ENCODE results near the gene RAB3C. TPM values are rescaled to one million over a fixed set of nuclear protein-coding genes. Genes with fewer than 3 reads are reported as not detected.

Gene RAB3C
- total and polyA plus RNA-seq, 4 experiments from 2014 or later, result not detected

DNA sequence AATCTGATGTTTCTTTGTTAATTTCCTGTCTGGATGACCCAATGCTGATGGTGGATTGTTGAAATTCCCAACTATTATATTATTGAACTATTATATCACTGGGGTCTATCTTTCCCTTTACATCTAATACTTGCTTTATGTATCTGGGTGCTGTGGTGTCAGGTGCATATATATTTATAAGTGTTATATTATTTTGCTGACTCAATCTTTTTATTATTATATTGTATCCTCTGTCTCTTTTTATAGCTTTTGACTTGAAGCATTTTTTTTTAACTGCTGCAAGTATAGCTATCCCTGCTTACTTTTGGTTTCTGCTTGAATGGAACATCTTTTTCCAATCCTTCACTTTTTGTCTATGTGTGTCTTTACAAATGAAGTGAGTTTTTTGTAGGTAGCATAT is 255.9 kb downstream of the RAB3C start:
- peaks cover 4% of the 10 kb centered on the region for H3K27me3 ChIP-seq (ENCODE audit: insufficient read depth, low read length)
- CTCF ChIA-PET (ENCODE audit: partially characterized antibody), result no interaction called here
- no peak overlapping the region for H3K27ac ChIP-seq (ENCODE audit: low read depth, low read length)
- POLR2A ChIA-PET (ENCODE audit: partially characterized antibody), result no interaction called here
- Mint-ChIP-seq H3K36me3 (peaks cover 0 to 1% of the 10 kb centered on the region in 2 donors), H3K4me3 (no peak overlapping the region), H3K27ac (no peak overlapping the region), H3K9me3 (peaks cover 0 to 23% (median 20%) of the 10 kb centered on the region in 8 donors), H3K4me1 (no peaks in the 10 kb centered on the region), H3K27me3 (peaks cover 2 to 3% of the 10 kb centered on the region in 2 donors)
- H3K36me3 ChIP-seq (ENCODE audit: insufficient read depth, low read length), result no peaks in the 10 kb centered on the region
- H3K9me3 ChIP-seq (ENCODE audit: control insufficient read depth in 1 of 2, low read length in 2 of 2), result no peaks in the 10 kb centered on the region
- no peaks in the 10 kb centered on the region for H3K4me1 ChIP-seq (ENCODE audit: insufficient read depth, low read length)
- no peak for DNase-seq
- intact Hi-C loops (cut with micrococcal nuclease), result no loop called here
- no peak overlapping the region for H3K4me3 ChIP-seq (ENCODE audit: low read length in 2 of 2)

DNA sequence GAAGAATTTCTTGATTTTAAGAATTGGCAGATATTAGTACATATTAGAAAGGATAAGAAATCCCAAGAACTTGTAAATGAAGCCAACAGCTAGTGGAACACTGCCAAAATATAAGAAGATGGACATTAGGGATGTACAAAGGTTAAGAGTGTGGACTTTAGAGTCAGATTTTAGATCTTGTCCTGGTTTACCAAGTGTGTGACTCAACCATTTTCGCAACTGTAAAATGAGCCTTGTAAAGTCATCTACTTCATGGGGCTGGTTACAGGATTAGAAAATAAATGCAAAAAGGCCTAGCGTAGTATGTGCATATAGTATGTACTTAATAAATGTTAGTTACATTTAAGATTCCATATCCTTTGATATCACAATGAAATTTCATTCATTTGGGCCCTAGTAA is 260.0 kb downstream of the RAB3C start:
- peaks cover 0 to 23% (median 20%) of the 10 kb centered on the region in 8 donors for H3K9me3 Mint-ChIP-seq
- intact Hi-C loops (cut with micrococcal nuclease), result no loop called here
- H3K27ac Mint-ChIP-seq, result no peak overlapping the region
- no peak overlapping the region for H3K4me3 Mint-ChIP-seq
- no peaks in the 10 kb centered on the region for H3K9me3 ChIP-seq (ENCODE audit: control insufficient read depth in 1 of 2, low read length in 2 of 2)
- POLR2A ChIA-PET (ENCODE audit: partially characterized antibody), result no interaction called here
- DNase-seq, result no peak
- no peaks in the 10 kb centered on the region for H3K27me3 ChIP-seq (ENCODE audit: insufficient read depth, low read length)
- CTCF ChIA-PET (ENCODE audit: partially characterized antibody), result no interaction called here
- no peaks in the 10 kb centered on the region for H3K4me1 ChIP-seq (ENCODE audit: insufficient read depth, low read length)
- peaks cover 0 to 1% of the 10 kb centered on the region in 2 donors for H3K36me3 Mint-ChIP-seq
- no peaks in the 10 kb centered on the region for H3K36me3 ChIP-seq (ENCODE audit: insufficient read depth, low read length)
- H3K27ac ChIP-seq (ENCODE audit: low read depth, low read length), result no peak overlapping the region
- H3K4me3 ChIP-seq (ENCODE audit: low read length in 2 of 2), result no peak overlapping the region
- H3K27me3 Mint-ChIP-seq, result peaks cover 2 to 3% of the 10 kb centered on the region in 2 donors
- H3K4me1 Mint-ChIP-seq, result no peaks in the 10 kb centered on the region

DNA sequence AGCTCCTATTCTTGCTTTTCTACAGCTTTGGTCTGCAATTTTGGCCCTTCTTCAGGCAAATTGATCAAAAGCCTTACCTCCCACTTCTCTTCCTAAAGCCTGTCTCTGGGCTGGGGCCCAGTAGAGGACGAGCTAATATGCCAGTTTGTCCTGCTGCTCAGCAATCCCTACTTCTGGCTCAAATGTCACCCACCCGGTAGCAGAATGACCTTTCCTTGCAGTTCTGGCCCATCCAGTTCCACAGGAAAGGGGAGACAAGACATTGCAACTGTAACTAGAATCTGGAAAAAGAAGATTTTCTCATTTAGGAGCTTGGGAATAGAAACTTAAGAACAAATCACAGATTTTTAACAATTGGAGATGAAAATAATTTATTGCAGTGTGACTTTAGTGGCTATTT is 261.5 kb downstream of the RAB3C start:
- H3K9me3 Mint-ChIP-seq, result peaks cover 0 to 22% (median 15%) of the 10 kb centered on the region in 8 donors
- intact Hi-C loops (cut with micrococcal nuclease), result no loop called here
- peaks cover 0 to 1% of the 10 kb centered on the region in 2 donors for H3K36me3 Mint-ChIP-seq
- H3K4me1 Mint-ChIP-seq, result no peaks in the 10 kb centered on the region
- H3K9me3 ChIP-seq (ENCODE audit: control insufficient read depth in 1 of 2, low read length in 2 of 2), result no peaks in the 10 kb centered on the region
- H3K4me3 Mint-ChIP-seq, result no peak overlapping the region
- ChIA-PET CTCF (ENCODE audit: partially characterized antibody) (interaction anchor here (1.1 kb wide), 1 partner anchor 10 kb away, joined by 3 read pairs; no protein-coding TSS in a partner anchor), POLR2A (ENCODE audit: partially characterized antibody) (no interaction called here)
- no peaks in the 10 kb centered on the region for H3K36me3 ChIP-seq (ENCODE audit: insufficient read depth, low read length)
- H3K27ac ChIP-seq (ENCODE audit: low read depth, low read length), result no peak overlapping the region
- H3K27ac Mint-ChIP-seq, result no peak overlapping the region
- peaks cover 3 to 4% of the 10 kb centered on the region in 2 donors for H3K27me3 Mint-ChIP-seq
- H3K27me3 ChIP-seq (ENCODE audit: insufficient read depth, low read length), result no peaks in the 10 kb centered on the region
- no peaks in the 10 kb centered on the region for H3K4me1 ChIP-seq (ENCODE audit: insufficient read depth, low read length)
- DNase-seq, result no peak
- H3K4me3 ChIP-seq (ENCODE audit: low read length in 2 of 2), result no peak overlapping the region

DNA sequence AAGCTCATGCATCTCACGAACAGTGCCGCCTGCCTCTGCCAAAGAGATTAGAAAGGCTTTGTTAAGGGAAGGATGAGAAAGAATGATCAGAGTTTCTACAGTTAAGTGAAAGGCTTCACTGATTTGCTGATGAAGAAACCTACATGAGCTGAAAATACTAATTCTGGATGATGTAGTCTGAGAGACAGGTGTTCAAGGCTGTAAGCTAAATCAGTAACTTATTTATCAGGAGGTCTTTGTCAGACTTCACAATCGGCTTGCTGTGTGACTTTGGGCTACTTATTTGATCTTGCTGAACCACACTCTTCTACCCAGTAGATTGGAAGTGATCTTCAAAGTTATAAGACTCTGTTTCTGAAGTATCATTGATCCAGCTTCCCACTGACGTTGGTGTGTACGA is 264.2 kb downstream of the RAB3C start:
- intact Hi-C loops (cut with micrococcal nuclease), result no loop called here
- Histone ChIP-seq H3K9me3 (ENCODE audit: control insufficient read depth in 1 of 2, low read length in 2 of 2) (no peaks in the 10 kb centered on the region), H3K36me3 (ENCODE audit: insufficient read depth, low read length) (no peaks in the 10 kb centered on the region), H3K4me3 (ENCODE audit: low read length in 2 of 2) (no peak overlapping the region), H3K27ac (ENCODE audit: low read depth, low read length) (no peak overlapping the region), H3K27me3 (ENCODE audit: insufficient read depth, low read length) (no peaks in the 10 kb centered on the region), H3K4me1 (ENCODE audit: insufficient read depth, low read length) (no peaks in the 10 kb centered on the region)
- ChIA-PET POLR2A (ENCODE audit: partially characterized antibody) (interaction anchor here (0.6 kb wide), 1 partner anchor 23 kb away, joined by 4 read pairs; no protein-coding TSS in a partner anchor), CTCF (ENCODE audit: partially characterized antibody) (no interaction called here)
- H3K36me3 Mint-ChIP-seq, result no peaks in the 10 kb centered on the region
- no peaks in the 10 kb centered on the region for H3K4me1 Mint-ChIP-seq
- peaks cover 9 to 11% of the 10 kb centered on the region in 2 donors for H3K27me3 Mint-ChIP-seq
- no peak overlapping the region for H3K4me3 Mint-ChIP-seq
- peaks cover 0 to 1% (median 0%) of the 10 kb centered on the region in 8 donors for H3K9me3 Mint-ChIP-seq
- H3K27ac Mint-ChIP-seq, result no peak overlapping the region
- DNase-seq, result no peak

DNA sequence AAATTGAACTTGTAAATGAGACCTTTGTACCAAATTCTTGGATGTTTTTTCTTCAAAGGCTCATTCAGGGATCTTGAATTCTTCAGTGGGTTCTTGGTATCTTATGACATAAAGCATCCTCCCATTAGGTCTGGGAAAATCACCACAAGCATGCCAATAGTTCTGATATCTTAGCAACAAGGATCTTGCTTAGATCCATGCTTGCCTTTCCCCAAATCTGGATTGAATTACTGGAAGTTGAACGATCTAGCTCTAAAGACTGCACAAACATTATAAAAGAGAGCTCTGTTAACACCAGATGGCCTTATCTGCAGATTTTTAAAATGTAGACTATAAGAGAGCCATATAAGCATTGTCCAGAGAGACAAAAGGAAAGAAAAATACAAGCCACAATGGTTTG is 266.3 kb downstream of the RAB3C start:
- H3K27ac Mint-ChIP-seq, result no peak overlapping the region
- Histone ChIP-seq H3K4me3 (ENCODE audit: low read length in 2 of 2) (no peak overlapping the region), H3K9me3 (ENCODE audit: control insufficient read depth in 1 of 2, low read length in 2 of 2) (no peaks in the 10 kb centered on the region), H3K36me3 (ENCODE audit: insufficient read depth, low read length) (no peaks in the 10 kb centered on the region), H3K4me1 (ENCODE audit: insufficient read depth, low read length) (no peaks in the 10 kb centered on the region), H3K27me3 (ENCODE audit: insufficient read depth, low read length) (no peaks in the 10 kb centered on the region), H3K27ac (ENCODE audit: low read depth, low read length) (no peak overlapping the region)
- DNase-seq, result no peak
- intact Hi-C loops (cut with micrococcal nuclease), result no loop called here
- POLR2A ChIA-PET (ENCODE audit: partially characterized antibody), result no interaction called here
- peaks cover 9 to 11% of the 10 kb centered on the region in 2 donors for H3K27me3 Mint-ChIP-seq
- no peaks in the 10 kb centered on the region for H3K4me1 Mint-ChIP-seq
- no peaks in the 10 kb centered on the region for H3K36me3 Mint-ChIP-seq
- no peaks in the 10 kb centered on the region for H3K9me3 Mint-ChIP-seq
- H3K4me3 Mint-ChIP-seq, result no peak overlapping the region
- CTCF ChIA-PET (ENCODE audit: partially characterized antibody), result interaction anchor here (0.8 to 1.8 kb wide), 6 partner anchors 14 to 1551 kb away, joined by 4 to 9 read pairs (median 4); no protein-coding TSS in a partner anchor

DNA sequence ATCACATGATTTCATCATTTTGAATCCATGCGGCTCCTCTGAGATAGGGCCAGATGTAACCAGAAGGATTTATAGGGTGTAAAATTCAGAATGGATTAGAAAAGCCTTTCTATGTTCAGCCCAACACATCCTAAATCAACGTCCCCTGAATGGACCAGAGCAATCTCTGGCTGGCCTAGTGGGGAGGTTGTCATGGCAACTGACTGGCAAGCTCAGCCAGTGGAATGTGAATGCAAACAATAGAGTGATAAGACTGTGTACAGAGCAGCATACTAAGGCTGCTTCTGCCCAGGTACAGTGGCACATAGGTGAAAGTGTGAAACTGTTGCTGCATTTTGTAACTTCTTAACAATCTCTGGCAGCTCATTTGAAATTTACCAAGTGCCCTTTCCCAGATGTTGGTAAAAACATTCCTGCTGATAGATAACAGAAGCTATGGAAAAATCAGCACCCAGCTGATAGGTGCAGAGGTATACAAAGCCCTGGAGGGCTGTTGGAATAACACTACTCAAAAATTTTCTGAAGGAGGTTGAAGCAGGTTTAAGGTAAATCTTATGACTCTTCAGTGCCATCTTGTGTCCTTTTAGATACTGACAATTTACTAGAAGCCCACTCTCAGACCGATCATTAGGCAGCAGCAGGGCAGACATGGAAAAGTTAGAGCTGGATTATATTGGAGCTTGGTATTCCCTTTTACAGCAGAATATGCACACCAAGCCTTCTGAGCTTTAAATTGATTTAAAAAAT is 267.2 kb downstream of the RAB3C start:
- intact Hi-C loops (cut with micrococcal nuclease), result no loop called here
- Mint-ChIP-seq H3K9me3 (no peaks in the 10 kb centered on the region), H3K4me1 (no peaks in the 10 kb centered on the region), H3K27me3 (peaks cover 9 to 11% of the 10 kb centered on the region in 2 donors), H3K27ac (no peak overlapping the region), H3K36me3 (no peaks in the 10 kb centered on the region), H3K4me3 (no peak overlapping the region)
- no peaks in the 10 kb centered on the region for H3K4me1 ChIP-seq (ENCODE audit: insufficient read depth, low read length)
- no peaks in the 10 kb centered on the region for H3K9me3 ChIP-seq (ENCODE audit: control insufficient read depth in 1 of 2, low read length in 2 of 2)
- no peaks in the 10 kb centered on the region for H3K36me3 ChIP-seq (ENCODE audit: insufficient read depth, low read length)
- CTCF ChIA-PET (ENCODE audit: partially characterized antibody), result interaction anchor here (0.8 to 1.8 kb wide), 8 partner anchors 9 to 1552 kb away, joined by 3 to 9 read pairs (median 4); no protein-coding TSS in a partner anchor
- POLR2A ChIA-PET (ENCODE audit: partially characterized antibody), result no interaction called here
- no peak overlapping the region for H3K4me3 ChIP-seq (ENCODE audit: low read length in 2 of 2)
- H3K27ac ChIP-seq (ENCODE audit: low read depth, low read length), result no peak overlapping the region
- H3K27me3 ChIP-seq (ENCODE audit: insufficient read depth, low read length), result no peaks in the 10 kb centered on the region
- peak in 3 of 5 donors; percentile 3 to 7 (median 5) for DNase-seq

DNA sequence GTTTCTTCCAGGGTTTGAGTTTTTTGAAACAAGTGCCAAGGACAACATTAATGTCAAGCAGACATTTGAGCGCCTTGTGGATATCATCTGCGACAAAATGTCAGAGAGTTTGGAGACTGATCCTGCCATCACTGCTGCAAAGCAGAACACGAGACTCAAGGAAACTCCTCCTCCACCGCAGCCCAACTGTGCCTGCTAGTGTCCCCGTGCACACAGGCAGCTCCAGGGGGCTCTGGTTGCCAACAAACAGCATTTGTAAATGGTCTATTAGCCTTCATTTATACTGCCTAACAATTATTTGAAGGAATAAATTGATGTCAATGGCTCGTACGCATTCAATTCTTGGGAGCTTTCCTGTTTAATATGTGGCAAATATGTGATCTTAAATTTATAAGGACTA is 268.3 kb downstream of the RAB3C start:
- Histone ChIP-seq H3K27me3 (ENCODE audit: insufficient read depth, low read length) (no peaks in the 10 kb centered on the region), H3K4me1 (ENCODE audit: insufficient read depth, low read length) (no peaks in the 10 kb centered on the region), H3K4me3 (ENCODE audit: low read length in 2 of 2) (no peak overlapping the region), H3K9me3 (ENCODE audit: control insufficient read depth in 1 of 2, low read length in 2 of 2) (no peaks in the 10 kb centered on the region), H3K27ac (ENCODE audit: low read depth, low read length) (no peak overlapping the region), H3K36me3 (ENCODE audit: insufficient read depth, low read length) (no peaks in the 10 kb centered on the region)
- H3K4me1 Mint-ChIP-seq, result no peaks in the 10 kb centered on the region
- DNase-seq, result no peak
- no peak overlapping the region for H3K4me3 Mint-ChIP-seq
- peaks cover 12 to 14% of the 10 kb centered on the region in 2 donors for H3K27me3 Mint-ChIP-seq
- ChIA-PET POLR2A (ENCODE audit: partially characterized antibody) (no interaction called here), CTCF (ENCODE audit: partially characterized antibody) (no interaction called here)
- intact Hi-C loops (cut with micrococcal nuclease), result no loop called here
- no peaks in the 10 kb centered on the region for H3K9me3 Mint-ChIP-seq
- no peak overlapping the region for H3K27ac Mint-ChIP-seq
- no peaks in the 10 kb centered on the region for H3K36me3 Mint-ChIP-seq

All from CD4-positive, alpha-beta memory T cell (primary cell).